Measurements from ENCODE around the gene LTBP2.

- no peak for TF ChIP-seq EZH2 (IDR thresholded peaks at IDR 0.05; ENCODE audit: insufficient read depth, poor library complexity, severe bottlenecking)
- no peak for TF ChIP-seq EZH2phosphoT487 (IDR thresholded peaks at IDR 0.05; ENCODE audit: insufficient read depth, low read depth)
These were observed 73.3 kb downstream of the LTBP2 start for GRCh38 chr14:74538411-74539391.
